ENCODE measurements around the gene HGFAC.

DNA sequence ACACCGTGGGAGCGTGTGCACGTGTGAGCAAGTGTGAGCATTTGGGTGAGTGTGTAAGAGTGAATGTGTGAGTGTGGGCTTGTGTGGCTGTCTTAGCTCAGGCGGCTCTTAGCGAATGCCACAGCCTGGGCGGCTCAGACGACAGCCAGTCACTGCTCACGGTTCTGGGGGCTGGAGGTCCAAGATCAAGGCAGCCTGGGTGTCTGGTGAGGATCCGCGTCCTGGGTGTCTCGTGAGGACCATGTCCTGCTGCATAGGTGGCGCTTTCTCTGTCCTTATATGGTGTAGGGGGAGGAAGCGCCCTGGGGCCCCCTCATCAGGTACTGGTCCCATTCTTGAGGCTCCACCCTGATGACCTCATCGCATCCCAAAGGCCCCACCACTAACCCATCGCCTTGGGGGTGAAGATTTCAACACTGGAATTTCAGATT is 25.8 kb downstream of the HGFAC start:
- TF ChIP-seq POLR2A (IDR thresholded peaks at IDR 0.05): no peak
- TF ChIP-seq, protein P1, sequence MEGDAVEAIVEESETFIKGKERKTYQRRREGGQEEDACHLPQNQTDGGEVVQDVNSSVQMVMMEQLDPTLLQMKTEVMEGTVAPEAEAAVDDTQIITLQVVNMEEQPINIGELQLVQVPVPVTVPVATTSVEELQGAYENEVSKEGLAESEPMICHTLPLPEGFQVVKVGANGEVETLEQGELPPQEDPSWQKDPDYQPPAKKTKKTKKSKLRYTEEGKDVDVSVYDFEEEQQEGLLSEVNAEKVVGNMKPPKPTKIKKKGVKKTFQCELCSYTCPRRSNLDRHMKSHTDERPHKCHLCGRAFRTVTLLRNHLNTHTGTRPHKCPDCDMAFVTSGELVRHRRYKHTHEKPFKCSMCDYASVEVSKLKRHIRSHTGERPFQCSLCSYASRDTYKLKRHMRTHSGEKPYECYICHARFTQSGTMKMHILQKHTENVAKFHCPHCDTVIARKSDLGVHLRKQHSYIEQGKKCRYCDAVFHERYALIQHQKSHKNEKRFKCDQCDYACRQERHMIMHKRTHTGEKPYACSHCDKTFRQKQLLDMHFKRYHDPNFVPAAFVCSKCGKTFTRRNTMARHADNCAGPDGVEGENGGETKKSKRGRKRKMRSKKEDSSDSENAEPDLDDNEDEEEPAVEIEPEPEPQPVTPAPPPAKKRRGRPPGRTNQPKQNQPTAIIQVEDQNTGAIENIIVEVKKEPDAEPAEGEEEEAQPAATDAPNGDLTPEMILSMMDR (IDR thresholded peaks at IDR 0.05): no peak

All from esophagus squamous epithelium (tissue), 4 donors.